ENCODE results near the gene KRT15. TPM values are rescaled to one million over a fixed set of nuclear protein-coding genes. Genes with fewer than 3 reads are reported as not detected.

The KRT15 gene
- total and polyA plus RNA-seq, 2 of the 8 experiments (the other 6 are each of a cell fraction or from before 2014, with no cell fraction given) = 0.11 to 0.13 TPM

DNA sequence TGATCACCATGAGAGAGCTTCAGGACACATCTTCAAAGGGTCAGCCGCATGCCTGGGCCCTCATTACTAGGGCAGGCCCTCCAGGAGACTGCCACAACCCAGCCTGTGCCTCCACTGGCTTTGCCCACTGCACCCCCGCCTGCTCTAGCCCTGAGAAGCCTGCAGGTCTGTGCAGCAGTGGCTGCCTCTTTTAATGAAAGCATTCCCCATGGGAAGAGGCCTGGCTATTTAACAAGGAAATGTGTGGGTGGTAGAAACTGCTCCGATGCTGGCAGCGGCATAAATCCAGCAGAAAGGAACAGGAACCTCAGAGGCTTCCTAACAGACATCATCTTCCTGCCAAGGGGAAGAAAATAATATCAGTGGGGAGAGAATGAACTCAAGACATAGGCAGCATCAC is 51.1 kb downstream of the KRT15 start (continued):
- TF ChIP-seq, protein P1, sequence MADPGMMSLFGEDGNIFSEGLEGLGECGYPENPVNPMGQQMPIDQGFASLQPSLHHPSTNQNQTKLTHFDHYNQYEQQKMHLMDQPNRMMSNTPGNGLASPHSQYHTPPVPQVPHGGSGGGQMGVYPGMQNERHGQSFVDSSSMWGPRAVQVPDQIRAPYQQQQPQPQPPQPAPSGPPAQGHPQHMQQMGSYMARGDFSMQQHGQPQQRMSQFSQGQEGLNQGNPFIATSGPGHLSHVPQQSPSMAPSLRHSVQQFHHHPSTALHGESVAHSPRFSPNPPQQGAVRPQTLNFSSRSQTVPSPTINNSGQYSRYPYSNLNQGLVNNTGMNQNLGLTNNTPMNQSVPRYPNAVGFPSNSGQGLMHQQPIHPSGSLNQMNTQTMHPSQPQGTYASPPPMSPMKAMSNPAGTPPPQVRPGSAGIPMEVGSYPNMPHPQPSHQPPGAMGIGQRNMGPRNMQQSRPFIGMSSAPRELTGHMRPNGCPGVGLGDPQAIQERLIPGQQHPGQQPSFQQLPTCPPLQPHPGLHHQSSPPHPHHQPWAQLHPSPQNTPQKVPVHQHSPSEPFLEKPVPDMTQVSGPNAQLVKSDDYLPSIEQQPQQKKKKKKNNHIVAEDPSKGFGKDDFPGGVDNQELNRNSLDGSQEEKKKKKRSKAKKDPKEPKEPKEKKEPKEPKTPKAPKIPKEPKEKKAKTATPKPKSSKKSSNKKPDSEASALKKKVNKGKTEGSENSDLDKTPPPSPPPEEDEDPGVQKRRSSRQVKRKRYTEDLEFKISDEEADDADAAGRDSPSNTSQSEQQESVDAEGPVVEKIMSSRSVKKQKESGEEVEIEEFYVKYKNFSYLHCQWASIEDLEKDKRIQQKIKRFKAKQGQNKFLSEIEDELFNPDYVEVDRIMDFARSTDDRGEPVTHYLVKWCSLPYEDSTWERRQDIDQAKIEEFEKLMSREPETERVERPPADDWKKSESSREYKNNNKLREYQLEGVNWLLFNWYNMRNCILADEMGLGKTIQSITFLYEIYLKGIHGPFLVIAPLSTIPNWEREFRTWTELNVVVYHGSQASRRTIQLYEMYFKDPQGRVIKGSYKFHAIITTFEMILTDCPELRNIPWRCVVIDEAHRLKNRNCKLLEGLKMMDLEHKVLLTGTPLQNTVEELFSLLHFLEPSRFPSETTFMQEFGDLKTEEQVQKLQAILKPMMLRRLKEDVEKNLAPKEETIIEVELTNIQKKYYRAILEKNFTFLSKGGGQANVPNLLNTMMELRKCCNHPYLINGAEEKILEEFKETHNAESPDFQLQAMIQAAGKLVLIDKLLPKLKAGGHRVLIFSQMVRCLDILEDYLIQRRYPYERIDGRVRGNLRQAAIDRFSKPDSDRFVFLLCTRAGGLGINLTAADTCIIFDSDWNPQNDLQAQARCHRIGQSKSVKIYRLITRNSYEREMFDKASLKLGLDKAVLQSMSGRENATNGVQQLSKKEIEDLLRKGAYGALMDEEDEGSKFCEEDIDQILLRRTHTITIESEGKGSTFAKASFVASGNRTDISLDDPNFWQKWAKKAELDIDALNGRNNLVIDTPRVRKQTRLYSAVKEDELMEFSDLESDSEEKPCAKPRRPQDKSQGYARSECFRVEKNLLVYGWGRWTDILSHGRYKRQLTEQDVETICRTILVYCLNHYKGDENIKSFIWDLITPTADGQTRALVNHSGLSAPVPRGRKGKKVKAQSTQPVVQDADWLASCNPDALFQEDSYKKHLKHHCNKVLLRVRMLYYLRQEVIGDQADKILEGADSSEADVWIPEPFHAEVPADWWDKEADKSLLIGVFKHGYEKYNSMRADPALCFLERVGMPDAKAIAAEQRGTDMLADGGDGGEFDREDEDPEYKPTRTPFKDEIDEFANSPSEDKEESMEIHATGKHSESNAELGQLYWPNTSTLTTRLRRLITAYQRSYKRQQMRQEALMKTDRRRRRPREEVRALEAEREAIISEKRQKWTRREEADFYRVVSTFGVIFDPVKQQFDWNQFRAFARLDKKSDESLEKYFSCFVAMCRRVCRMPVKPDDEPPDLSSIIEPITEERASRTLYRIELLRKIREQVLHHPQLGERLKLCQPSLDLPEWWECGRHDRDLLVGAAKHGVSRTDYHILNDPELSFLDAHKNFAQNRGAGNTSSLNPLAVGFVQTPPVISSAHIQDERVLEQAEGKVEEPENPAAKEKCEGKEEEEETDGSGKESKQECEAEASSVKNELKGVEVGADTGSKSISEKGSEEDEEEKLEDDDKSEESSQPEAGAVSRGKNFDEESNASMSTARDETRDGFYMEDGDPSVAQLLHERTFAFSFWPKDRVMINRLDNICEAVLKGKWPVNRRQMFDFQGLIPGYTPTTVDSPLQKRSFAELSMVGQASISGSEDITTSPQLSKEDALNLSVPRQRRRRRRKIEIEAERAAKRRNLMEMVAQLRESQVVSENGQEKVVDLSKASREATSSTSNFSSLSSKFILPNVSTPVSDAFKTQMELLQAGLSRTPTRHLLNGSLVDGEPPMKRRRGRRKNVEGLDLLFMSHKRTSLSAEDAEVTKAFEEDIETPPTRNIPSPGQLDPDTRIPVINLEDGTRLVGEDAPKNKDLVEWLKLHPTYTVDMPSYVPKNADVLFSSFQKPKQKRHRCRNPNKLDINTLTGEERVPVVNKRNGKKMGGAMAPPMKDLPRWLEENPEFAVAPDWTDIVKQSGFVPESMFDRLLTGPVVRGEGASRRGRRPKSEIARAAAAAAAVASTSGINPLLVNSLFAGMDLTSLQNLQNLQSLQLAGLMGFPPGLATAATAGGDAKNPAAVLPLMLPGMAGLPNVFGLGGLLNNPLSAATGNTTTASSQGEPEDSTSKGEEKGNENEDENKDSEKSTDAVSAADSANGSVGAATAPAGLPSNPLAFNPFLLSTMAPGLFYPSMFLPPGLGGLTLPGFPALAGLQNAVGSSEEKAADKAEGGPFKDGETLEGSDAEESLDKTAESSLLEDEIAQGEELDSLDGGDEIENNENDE (IDR thresholded peaks at IDR 0.05; ENCODE audit: insufficient replicate concordance, low read length) = no peak
- TF ChIP-seq SP4 (IDR thresholded peaks at IDR 0.05; ENCODE audit: low read length) (no peak), TBP (IDR thresholded peaks at IDR 0.05; ENCODE audit: low read depth, low read length) (no peak), FOSL1 (IDR thresholded peaks at IDR 0.05; ENCODE audit: insufficient read depth, low read depth, low read length) (no peak), GTF2F1 (IDR thresholded peaks at IDR 0.05; ENCODE audit: borderline replicate concordance, low read depth, low read length) (no peak), KDM1A (IDR thresholded peaks at IDR 0.05; ENCODE audit: borderline replicate concordance, low read length) (no peak), ASH2L (IDR thresholded peaks at IDR 0.05; ENCODE audit: low read length) (no peak), GABPA (IDR thresholded peaks at IDR 0.05; ENCODE audit: borderline replicate concordance, insufficient read depth, low read length) (no peak), BCL11A (IDR thresholded peaks at IDR 0.05; ENCODE audit: low read depth in 2 of 2, low read length in 2 of 2) (no peak), NRF1 (IDR thresholded peaks at IDR 0.05; ENCODE audit: low read depth, low read length) (no peak)
